ENCODE results near the gene ERGIC3. TPM values are rescaled to one million over a fixed set of nuclear protein-coding genes. Genes with fewer than 3 reads are reported as not detected.

ERGIC3 gene
- total and polyA plus RNA-seq, 2 of the 13 experiments (the other 11 are each of a cell fraction or from before 2014, with no cell fraction given) = 407 to 670 TPM

DNA sequence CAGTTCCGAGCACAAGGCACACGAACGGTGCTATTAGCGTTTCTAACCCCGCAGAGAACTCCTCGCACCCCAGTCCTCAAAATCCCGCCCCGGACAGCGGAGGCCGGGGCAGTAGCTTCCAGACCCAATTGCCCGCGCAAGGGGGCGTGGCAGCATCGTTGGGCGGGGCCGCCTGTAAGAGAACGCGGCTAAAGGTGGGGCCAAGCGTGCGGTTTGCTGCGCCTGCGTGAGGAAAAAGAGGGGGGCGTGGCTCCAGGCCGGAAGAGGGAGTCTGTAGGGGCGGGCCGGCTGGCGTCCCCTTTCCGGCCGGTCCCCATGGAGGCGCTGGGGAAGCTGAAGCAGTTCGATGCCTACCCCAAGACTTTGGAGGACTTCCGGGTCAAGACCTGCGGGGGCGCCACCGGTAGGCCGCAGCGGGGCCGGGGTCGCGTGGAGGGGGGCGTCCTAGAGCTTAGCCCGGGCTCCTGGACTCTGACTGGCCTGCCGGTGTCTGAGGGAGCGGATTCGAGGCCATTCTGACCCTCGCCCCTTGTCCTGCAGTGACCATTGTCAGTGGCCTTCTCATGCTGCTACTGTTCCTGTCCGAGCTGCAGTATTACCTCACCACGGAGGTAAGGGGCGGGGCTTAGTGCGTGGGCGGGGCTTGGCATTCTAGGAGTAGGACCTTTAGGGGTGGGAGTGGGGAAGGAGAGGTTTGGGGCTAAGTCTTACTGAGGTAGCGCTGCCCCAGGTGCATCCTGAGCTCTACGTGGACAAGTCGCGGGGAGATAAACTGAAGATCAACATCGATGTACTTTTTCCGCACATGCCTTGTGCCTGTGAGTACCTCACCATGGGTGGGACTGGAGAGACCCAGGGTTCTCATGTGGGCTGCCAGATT lies at the start of gene ERGIC3 (continued):
- TF ChIP-seq, protein P1, sequence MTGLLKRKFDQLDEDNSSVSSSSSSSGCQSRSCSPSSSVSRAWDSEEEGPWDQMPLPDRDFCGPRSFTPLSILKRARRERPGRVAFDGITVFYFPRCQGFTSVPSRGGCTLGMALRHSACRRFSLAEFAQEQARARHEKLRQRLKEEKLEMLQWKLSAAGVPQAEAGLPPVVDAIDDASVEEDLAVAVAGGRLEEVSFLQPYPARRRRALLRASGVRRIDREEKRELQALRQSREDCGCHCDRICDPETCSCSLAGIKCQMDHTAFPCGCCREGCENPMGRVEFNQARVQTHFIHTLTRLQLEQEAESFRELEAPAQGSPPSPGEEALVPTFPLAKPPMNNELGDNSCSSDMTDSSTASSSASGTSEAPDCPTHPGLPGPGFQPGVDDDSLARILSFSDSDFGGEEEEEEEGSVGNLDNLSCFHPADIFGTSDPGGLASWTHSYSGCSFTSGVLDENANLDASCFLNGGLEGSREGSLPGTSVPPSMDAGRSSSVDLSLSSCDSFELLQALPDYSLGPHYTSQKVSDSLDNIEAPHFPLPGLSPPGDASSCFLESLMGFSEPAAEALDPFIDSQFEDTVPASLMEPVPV (CRISPR knock-in tag; IDR thresholded peaks at IDR 0.05) = peak; percentile 92; the same call in 1 of the 2 replicates
- no peak for TF ChIP-seq ATM (IDR thresholded peaks at IDR 0.05; ENCODE audit: borderline replicate concordance)
- TF ChIP-seq KDM6A (CRISPR knock-in tag; IDR thresholded peaks at IDR 0.05; ENCODE audit: low read depth) = no peak; the same call in 1 of the 2 replicates
- no peak for TF ChIP-seq ZNF740 (CRISPR knock-in tag; IDR thresholded peaks at IDR 0.05)
- TF ChIP-seq ZBTB38 (CRISPR knock-in tag; IDR thresholded peaks at IDR 0.05) = peak; percentile 99
- peak; percentile 81 for TF ChIP-seq ZBTB26 (CRISPR knock-in tag; IDR thresholded peaks at IDR 0.05; ENCODE audit: borderline replicate concordance)
- no peak for TF ChIP-seq ZNF572 (CRISPR knock-in tag; IDR thresholded peaks at IDR 0.05)
- peak; percentile 69 for TF ChIP-seq PPARG (CRISPR knock-in tag; conservative IDR thresholded peaks at IDR 0.05)
- peak; percentile 83 for TF ChIP-seq KLF12 (CRISPR knock-in tag; IDR thresholded peaks at IDR 0.05; ENCODE audit: borderline replicate concordance)
- TF ChIP-seq ZNF292 (CRISPR knock-in tag; IDR thresholded peaks at IDR 0.05; ENCODE audit: borderline replicate concordance, low read depth) = 0 out of 2 replicates have a peak, but pooled peaks have one; percentile 69
- TF ChIP-seq, protein P2, sequence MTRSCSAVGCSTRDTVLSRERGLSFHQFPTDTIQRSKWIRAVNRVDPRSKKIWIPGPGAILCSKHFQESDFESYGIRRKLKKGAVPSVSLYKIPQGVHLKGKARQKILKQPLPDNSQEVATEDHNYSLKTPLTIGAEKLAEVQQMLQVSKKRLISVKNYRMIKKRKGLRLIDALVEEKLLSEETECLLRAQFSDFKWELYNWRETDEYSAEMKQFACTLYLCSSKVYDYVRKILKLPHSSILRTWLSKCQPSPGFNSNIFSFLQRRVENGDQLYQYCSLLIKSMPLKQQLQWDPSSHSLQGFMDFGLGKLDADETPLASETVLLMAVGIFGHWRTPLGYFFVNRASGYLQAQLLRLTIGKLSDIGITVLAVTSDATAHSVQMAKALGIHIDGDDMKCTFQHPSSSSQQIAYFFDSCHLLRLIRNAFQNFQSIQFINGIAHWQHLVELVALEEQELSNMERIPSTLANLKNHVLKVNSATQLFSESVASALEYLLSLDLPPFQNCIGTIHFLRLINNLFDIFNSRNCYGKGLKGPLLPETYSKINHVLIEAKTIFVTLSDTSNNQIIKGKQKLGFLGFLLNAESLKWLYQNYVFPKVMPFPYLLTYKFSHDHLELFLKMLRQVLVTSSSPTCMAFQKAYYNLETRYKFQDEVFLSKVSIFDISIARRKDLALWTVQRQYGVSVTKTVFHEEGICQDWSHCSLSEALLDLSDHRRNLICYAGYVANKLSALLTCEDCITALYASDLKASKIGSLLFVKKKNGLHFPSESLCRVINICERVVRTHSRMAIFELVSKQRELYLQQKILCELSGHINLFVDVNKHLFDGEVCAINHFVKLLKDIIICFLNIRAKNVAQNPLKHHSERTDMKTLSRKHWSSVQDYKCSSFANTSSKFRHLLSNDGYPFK (CRISPR knock-in tag; IDR thresholded peaks at IDR 0.05; ENCODE audit: borderline replicate concordance) = peak; percentile 91; the same call in 1 of the 2 replicates
- TF ChIP-seq ARNT2 (CRISPR knock-in tag; IDR thresholded peaks at IDR 0.05; ENCODE audit: low read depth) = peak; percentile 89
- TF ChIP-seq ZNF33B (CRISPR knock-in tag; IDR thresholded peaks at IDR 0.05) = peak; percentile 45; the same call in 1 of the 2 replicates
- TF ChIP-seq ARID2 (CRISPR knock-in tag; IDR thresholded peaks at IDR 0.05; ENCODE audit: borderline replicate concordance) = no peak
- no peak; the same call in 1 of the 2 replicates for TF ChIP-seq SIN3B (IDR thresholded peaks at IDR 0.05; ENCODE audit: low read length)
